Fibroblast of lung (primary cell): ENCODE results near the gene SOX13. TPM values are rescaled to one million over a fixed set of nuclear protein-coding genes. Genes with fewer than 3 reads are reported as not detected.
A peak's percentile ranks its signal among the peaks of the same experiment; 100 is the strongest.

Experiments used
- DNase-seq, 2 donors: peaks; one replicate each; pipeline versions ENCODE4 v3.0.0 to v3.0.0-alpha.2; 2010; ENCODE audit warnings: low read depth in 2 of 2
- H2AFZ ChIP-seq: 2 replicates; pipeline ENCODE4 v1.5.1; 2012; ENCODE audit warnings: low read length, control low read depth, inconsistent platforms
- H3K27ac ChIP-seq: 2 replicates; pipeline ENCODE4 v1.5.1; 2011; ENCODE audit warnings: low read length, control low read depth; ENCODE audit not compliant: insufficient read depth
- H3K27me3 ChIP-seq: 2 replicates; pipeline ENCODE4 v1.5.1; 2011; ENCODE audit warnings: mild to moderate bottlenecking, low read length; ENCODE audit not compliant: control insufficient read depth, insufficient read depth
- H3K36me3 ChIP-seq: 2 replicates; pipeline ENCODE4 v1.5.1; 2011; ENCODE audit warnings: low read length; ENCODE audit not compliant: control insufficient read depth, insufficient read depth
- H3K4me1 ChIP-seq: 2 replicates; pipeline ENCODE4 v1.5.1; 2011; ENCODE audit warnings: low read length; ENCODE audit not compliant: control insufficient read depth, insufficient read depth; ENCODE audit errors: extremely low read depth
- H3K4me2 ChIP-seq: 2 replicates; pipeline ENCODE4 v1.5.1; 2011; ENCODE audit warnings: low read length, control low read depth; ENCODE audit not compliant: insufficient read depth; ENCODE audit errors: extremely low read depth
- H3K4me3 ChIP-seq, 4 experiments: fragments of 200-600 bp in 1 of 4; sonication (generic) in 1 of 4; replicated peaks in 1 of 4; 2 replicates each; pipeline ENCODE4 v1.5.1; 2011 to 2016; ENCODE audit warnings: low read length in 4 of 4, low read depth in 3 of 4, mild to moderate bottlenecking in 3 of 4, control low read depth in 2 of 4, inconsistent platforms in 1 of 4, mixed read lengths in 1 of 4; ENCODE audit not compliant: insufficient read depth in 1 of 4; ENCODE audit errors: control extremely low read depth in 1 of 4
- H3K79me2 ChIP-seq: 2 replicates; pipeline ENCODE4 v1.5.1; 2012; ENCODE audit warnings: mild to moderate bottlenecking, low read length, inconsistent platforms; ENCODE audit not compliant: control insufficient read depth, insufficient read depth
- H3K9ac ChIP-seq: 2 replicates; pipeline ENCODE4 v1.5.1; 2011; ENCODE audit warnings: mild to moderate bottlenecking, low read length, control low read depth; ENCODE audit not compliant: insufficient read depth
- H3K9me3 ChIP-seq: 2 replicates; pipeline ENCODE4 v1.5.1; 2012; ENCODE audit warnings: low read depth, low read length; ENCODE audit not compliant: control insufficient read depth, insufficient read depth
- H4K20me1 ChIP-seq: 2 replicates; pipeline ENCODE4 v1.5.1; 2011; ENCODE audit warnings: low read length; ENCODE audit not compliant: control insufficient read depth, insufficient read depth; ENCODE audit errors: extremely low read depth
- EZH2 ChIP-seq: IDR thresholded peaks from 2 replicates; pipeline ENCODE4 v1.5.1; 2012; ENCODE audit warnings: low read length, control low read depth, mild to moderate bottlenecking; ENCODE audit errors: missing control alignments
- polyA plus RNA-seq, 2 donors: library from polyadenylated mRNA; depleted of rRNA in 1 of 2; stranded (reverse) in 1 of 2; unstranded in 1 of 2; fragments of >200 nt; gene quantifications; 2 replicates each; pipeline ENCODE4 v1.2.1, GENCODE V29; 2011 to 2012; ENCODE audit warnings: missing spikeins in 1 of 2
- total RNA-seq: library from RNA; depleted of rRNA; stranded (reverse); fragments of >200 nt; gene quantifications from 2 replicates; pipeline ENCODE4 v1.2.1, GENCODE V29; 2014
- TF ChIP-seq, protein P1 (sequence below), 2 donors: IDR thresholded peaks in 1 of 2; conservative IDR thresholded peaks in 1 of 2; 1 replicate in 1 of 2; 2 replicates in 1 of 2; pipeline ENCODE4 v1.5.1; 2011 to 2012; ENCODE audit warnings: low read length in 2 of 2, control low read depth in 1 of 2, inconsistent platforms in 1 of 2, low read depth in 1 of 2, mild to moderate bottlenecking in 1 of 2

The SOX13 gene
- total and polyA plus RNA-seq, 2 donors (not counting 1 experiment from before 2014, with no cell fraction given), result 2.0 to 5.5 TPM

DNA sequence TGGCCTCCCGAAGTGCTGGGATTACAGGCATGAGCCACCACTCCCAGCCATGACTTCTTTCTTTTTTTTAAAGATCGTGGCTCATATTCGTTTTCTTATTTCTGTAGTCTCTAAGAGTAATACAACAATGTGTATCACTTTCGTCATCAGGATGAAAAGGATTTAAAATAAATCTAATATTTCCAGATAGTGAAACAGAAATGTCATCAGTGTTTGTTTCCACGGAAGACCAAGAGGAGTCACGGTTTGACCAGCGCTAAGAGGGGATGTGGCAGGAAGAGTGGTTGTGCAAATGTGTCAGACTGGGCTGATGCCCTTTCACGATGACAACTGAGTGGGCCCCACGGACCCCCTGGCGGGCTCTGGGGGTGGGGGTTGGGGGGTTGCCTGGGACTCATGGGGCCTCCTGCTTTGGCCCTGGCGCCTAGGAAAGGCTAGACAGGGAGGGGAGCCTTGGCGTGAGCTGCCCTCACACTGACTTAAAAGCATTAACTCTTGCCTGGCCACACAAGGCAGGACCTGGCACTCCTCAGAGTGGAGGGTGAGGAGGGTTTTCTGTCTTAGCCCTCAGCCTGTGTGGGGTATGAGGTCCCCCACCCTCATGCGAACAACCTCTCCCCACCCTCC is 8.4 kb downstream of the SOX13 start:
- Histone ChIP-seq H4K20me1 (no peaks in the 10 kb centered on the region), H2AFZ (no peak overlapping the region), H3K4me2 (no peak overlapping the region), H3K27me3 (no peaks in the 10 kb centered on the region), H3K4me3 (no peak overlapping the region), H3K9ac (no peak overlapping the region), H3K27ac (no peak overlapping the region), H3K79me2 (no peaks in the 10 kb centered on the region), H3K9me3 (no peaks in the 10 kb centered on the region), H3K4me1 (peaks cover 26% of the 10 kb centered on the region), H3K36me3 (no peaks in the 10 kb centered on the region)
- TF ChIP-seq EZH2, result no peak
- TF ChIP-seq, protein P1, sequence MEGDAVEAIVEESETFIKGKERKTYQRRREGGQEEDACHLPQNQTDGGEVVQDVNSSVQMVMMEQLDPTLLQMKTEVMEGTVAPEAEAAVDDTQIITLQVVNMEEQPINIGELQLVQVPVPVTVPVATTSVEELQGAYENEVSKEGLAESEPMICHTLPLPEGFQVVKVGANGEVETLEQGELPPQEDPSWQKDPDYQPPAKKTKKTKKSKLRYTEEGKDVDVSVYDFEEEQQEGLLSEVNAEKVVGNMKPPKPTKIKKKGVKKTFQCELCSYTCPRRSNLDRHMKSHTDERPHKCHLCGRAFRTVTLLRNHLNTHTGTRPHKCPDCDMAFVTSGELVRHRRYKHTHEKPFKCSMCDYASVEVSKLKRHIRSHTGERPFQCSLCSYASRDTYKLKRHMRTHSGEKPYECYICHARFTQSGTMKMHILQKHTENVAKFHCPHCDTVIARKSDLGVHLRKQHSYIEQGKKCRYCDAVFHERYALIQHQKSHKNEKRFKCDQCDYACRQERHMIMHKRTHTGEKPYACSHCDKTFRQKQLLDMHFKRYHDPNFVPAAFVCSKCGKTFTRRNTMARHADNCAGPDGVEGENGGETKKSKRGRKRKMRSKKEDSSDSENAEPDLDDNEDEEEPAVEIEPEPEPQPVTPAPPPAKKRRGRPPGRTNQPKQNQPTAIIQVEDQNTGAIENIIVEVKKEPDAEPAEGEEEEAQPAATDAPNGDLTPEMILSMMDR (conservative IDR thresholded peaks at IDR 0.05 in 1 of 2, IDR thresholded peaks at IDR 0.05 in 1 of 2; ENCODE audit: low read depth in 1 of 2, low read length in 2 of 2), result no peak
- DNase-seq, result peak in 1 of 2 donors; percentile 19

DNA sequence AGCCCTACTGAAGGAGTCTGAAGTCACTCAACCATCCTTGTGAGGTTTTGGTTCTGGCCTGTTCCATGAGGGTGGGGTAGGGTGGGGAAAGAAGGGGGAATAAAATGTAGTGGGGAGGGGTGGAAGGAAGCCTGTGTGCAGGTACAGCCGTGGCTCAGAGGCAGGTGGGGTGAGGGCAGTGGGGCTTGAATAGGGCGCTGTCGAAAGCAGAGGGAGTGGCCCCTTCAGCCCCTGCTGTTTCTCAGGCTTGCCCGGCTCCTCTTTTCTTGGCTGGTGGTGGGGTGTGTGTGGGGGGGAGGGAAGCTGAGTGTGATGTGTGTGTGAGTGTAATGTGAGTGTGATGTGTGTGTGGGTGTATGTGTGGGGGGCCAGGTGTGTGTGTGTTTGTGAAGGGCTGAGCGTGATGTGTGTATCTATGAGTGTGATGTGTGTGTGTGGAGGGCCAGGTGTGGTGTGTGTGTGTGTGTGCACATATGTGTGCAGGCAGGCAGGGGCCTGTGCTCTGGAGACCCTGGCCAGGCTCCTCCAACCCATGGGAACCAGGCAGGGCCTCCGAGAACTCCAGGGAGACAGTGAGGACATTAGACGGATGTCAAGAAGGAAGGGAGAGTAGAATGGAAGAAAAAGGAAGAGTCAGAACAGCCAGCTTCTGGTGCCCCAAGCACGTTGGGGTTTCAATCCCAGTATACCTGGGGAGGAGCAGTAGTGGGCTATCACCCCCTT is 9.0 kb downstream of the SOX13 start:
- H2AFZ ChIP-seq, result no peak overlapping the region
- no peaks in the 10 kb centered on the region for H3K79me2 ChIP-seq
- no peaks in the 10 kb centered on the region for H3K27me3 ChIP-seq
- no peaks in the 10 kb centered on the region for H3K9me3 ChIP-seq
- H3K9ac ChIP-seq, result no peak overlapping the region
- H3K36me3 ChIP-seq, result no peaks in the 10 kb centered on the region
- H3K27ac ChIP-seq, result no peak overlapping the region
- H3K4me1 ChIP-seq, result peaks cover 20% of the 10 kb centered on the region
- H3K4me2 ChIP-seq, result no peak overlapping the region
- DNase-seq, result no peak
- no peak overlapping the region for H3K4me3 ChIP-seq
- H4K20me1 ChIP-seq, result no peaks in the 10 kb centered on the region
- TF ChIP-seq, protein P1 (conservative IDR thresholded peaks at IDR 0.05 in 1 of 2, IDR thresholded peaks at IDR 0.05 in 1 of 2; ENCODE audit: low read depth in 1 of 2, low read length in 2 of 2), result no peak
- no peak for TF ChIP-seq EZH2

DNA sequence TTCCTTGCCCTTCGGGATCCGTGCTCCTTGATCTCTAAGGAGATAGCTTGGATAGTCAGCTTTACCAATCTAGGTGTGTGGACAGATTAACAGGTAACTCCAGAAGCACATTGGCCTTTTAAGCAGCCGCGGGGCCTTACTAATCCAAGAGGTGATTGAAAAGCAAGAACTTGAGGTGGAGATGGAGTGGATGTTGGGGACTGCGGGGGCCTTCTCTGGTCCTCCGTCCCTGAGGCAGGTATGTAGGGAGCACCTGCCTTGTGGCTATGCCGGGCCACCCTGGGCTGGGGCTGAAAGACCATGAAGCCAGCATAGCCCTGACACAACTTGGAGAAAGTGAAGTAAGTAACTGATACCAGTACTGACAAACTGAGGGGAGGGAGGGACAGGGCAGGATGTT is 10.6 kb downstream of the SOX13 start:
- TF ChIP-seq, protein P1 (conservative IDR thresholded peaks at IDR 0.05 in 1 of 2, IDR thresholded peaks at IDR 0.05 in 1 of 2; ENCODE audit: low read depth in 1 of 2, low read length in 2 of 2), result no peak
- TF ChIP-seq EZH2, result no peak
- Histone ChIP-seq H3K9me3 (no peaks in the 10 kb centered on the region), H3K36me3 (no peaks in the 10 kb centered on the region), H3K27ac (no peak overlapping the region), H3K9ac (no peak overlapping the region), H4K20me1 (no peaks in the 10 kb centered on the region), H3K4me3 (no peak overlapping the region), H3K4me2 (no peak overlapping the region), H3K79me2 (no peaks in the 10 kb centered on the region), H3K27me3 (no peaks in the 10 kb centered on the region), H2AFZ (no peak overlapping the region), H3K4me1 (peaks cover 14% of the 10 kb centered on the region)
- no peak for DNase-seq
